ENCODE data around the gene PIP5K1C. TPM values are rescaled to one million over a fixed set of nuclear protein-coding genes. Genes with fewer than 3 reads are reported as not detected.

PIP5K1C gene
- total RNA-seq, 4 donors from 2014 or later, result 25.4 to 91.1 (median 36.4) TPM

GRCh38 chr19:3627351-3627723 lies 72.9 kb downstream of the PIP5K1C start:
- intact Hi-C loops (cut with DNase I; ENCODE audit: low total_unique reads) (no loop called here), in situ Hi-C loops (cut with MboI; ENCODE audit: low pct_ligation_motif_present in 1 of 4, low pct_unique_long_range_greater_than_20kb in 1 of 4, low sequenced_read_pairs in 3 of 4) (no loop called here)
- Histone ChIP-seq H3K36me3 (peaks cover 0 to 5% (median 2%) of the 10 kb centered on the region in 4 donors), H3K27ac (peak overlapping the region; percentile 86 to 96 (median 92)), H3K9me3 (no peaks in the 10 kb centered on the region), H3K4me1 (peaks cover 14 to 24% (median 17%) of the 10 kb centered on the region in 4 donors), H3K27me3 (no peaks in the 10 kb centered on the region), H3K4me3 (peak overlapping the region in 1 of 4 donors; percentile 19)
- TF ChIP-seq EP300 (IDR thresholded peaks at IDR 0.05; ENCODE audit: low read depth) (no peak), CTCF (IDR thresholded peaks at IDR 0.05) (no peak), POLR2A (IDR thresholded peaks at IDR 0.05) (no peak), POLR2AphosphoS5 (IDR thresholded peaks at IDR 0.05) (no peak)
- WGBS, 2 donors (ENCODE audit: low coverage in 1 of 2), result 10 to 50% methylated on average over 2 to 7 of the region's 7 CpGs
- no peak for DNase-seq

- peak within 1 kb of the TSS; percentile 91 to 99 (median 97) for H3K4me3 ChIP-seq
- no peak for TF ChIP-seq EP300 (IDR thresholded peaks at IDR 0.05; ENCODE audit: low read depth)
- no peak for TF ChIP-seq CTCF (IDR thresholded peaks at IDR 0.05)
- TF ChIP-seq POLR2A (IDR thresholded peaks at IDR 0.05), result peak; percentile 79
- TF ChIP-seq POLR2AphosphoS5 (IDR thresholded peaks at IDR 0.05), result peak; percentile 84 to 92 (median 91)
- no peaks in the 10 kb centered on the region for H3K27me3 ChIP-seq
- peak; percentile 99 for DNase-seq
- in situ Hi-C loops (cut with MboI; ENCODE audit: low pct_ligation_motif_present in 1 of 4, low pct_unique_long_range_greater_than_20kb in 1 of 4, low sequenced_read_pairs in 3 of 4), result no loop called here
- H3K27ac ChIP-seq, result peak within 1 kb of the TSS; percentile 86 to 96 (median 92)
- WGBS, 2 donors (ENCODE audit: low coverage in 1 of 2), result 1% methylated on average over 70 of the region's 80 CpGs; no CpG with 5 or more reads in 1 of the 2 donors
- peaks cover 14 to 24% (median 17%) of the 10 kb centered on the region in 4 donors for H3K4me1 ChIP-seq
- H3K36me3 ChIP-seq, result no peaks in the 10 kb centered on the region
- no peaks in the 10 kb centered on the region for H3K9me3 ChIP-seq
- intact Hi-C loops (cut with DNase I; ENCODE audit: low total_unique reads), result no loop called here
These were observed 73.6 kb downstream of the PIP5K1C start, which contains the start of gene CACTIN for GRCh38 chr19:3626473-3627350. TSS of gene CACTIN (minus strand) at chr19:3626790. CDS start at chr19:3626762, 28 bp downstream.

- Histone ChIP-seq H3K4me1 (peaks cover 14 to 24% (median 17%) of the 10 kb centered on the region in 4 donors), H3K4me3 (peak overlapping the region; percentile 91 to 99 (median 97)), H3K27ac (peak overlapping the region; percentile 86 to 96 (median 92)), H3K36me3 (no peaks in the 10 kb centered on the region), H3K27me3 (no peaks in the 10 kb centered on the region), H3K9me3 (no peaks in the 10 kb centered on the region)
- in situ Hi-C loops (cut with MboI; ENCODE audit: low pct_ligation_motif_present in 1 of 4, low pct_unique_long_range_greater_than_20kb in 1 of 4, low sequenced_read_pairs in 3 of 4) (no loop called here), intact Hi-C loops (cut with DNase I; ENCODE audit: low total_unique reads) (no loop called here)
- TF ChIP-seq POLR2A (IDR thresholded peaks at IDR 0.05), result no peak
- no peak for TF ChIP-seq EP300 (IDR thresholded peaks at IDR 0.05; ENCODE audit: low read depth)
- TF ChIP-seq POLR2AphosphoS5 (IDR thresholded peaks at IDR 0.05), result no peak
- no peak for TF ChIP-seq CTCF (IDR thresholded peaks at IDR 0.05)
- 2 to 5% methylated on average over 7 to 21 of the region's 21 CpGs for WGBS, 2 donors (ENCODE audit: low coverage in 1 of 2)
- DNase-seq, result no peak
These were observed 74.2 kb downstream of the PIP5K1C start for GRCh38 chr19:3625996-3626472.

DNA sequence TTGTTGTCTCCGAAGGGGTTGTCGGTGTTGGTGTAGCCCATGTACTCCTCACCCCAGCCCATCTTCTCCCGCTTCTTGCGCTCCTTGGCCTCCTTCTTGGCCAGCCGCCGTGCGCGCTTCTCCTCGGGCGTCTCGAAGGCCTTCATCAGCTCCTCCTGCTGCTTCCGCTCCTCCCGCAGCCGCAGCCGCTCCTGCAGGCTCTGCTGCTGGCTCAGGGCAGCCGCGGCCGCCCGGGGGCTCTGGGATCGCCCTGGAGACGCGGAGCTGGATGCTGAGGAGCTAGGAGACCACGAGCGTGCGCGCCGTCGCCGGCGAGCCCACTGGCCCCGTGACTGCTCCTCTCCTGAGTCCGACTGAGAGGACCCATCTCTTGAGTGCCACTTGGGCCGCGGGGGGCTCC lies 76.6 kb downstream of the PIP5K1C start:
- no peak for DNase-seq
- H3K27ac ChIP-seq, result no peak overlapping the region
- intact Hi-C loops (cut with DNase I; ENCODE audit: low total_unique reads) (loop anchor here (2.0 kb wide), 1 partner anchor 37 kb away; no protein-coding TSS in a partner anchor), in situ Hi-C loops (cut with MboI; ENCODE audit: low pct_ligation_motif_present in 1 of 4, low pct_unique_long_range_greater_than_20kb in 1 of 4, low sequenced_read_pairs in 3 of 4) (no loop called here)
- H3K27me3 ChIP-seq, result no peaks in the 10 kb centered on the region
- WGBS, 2 donors (ENCODE audit: low coverage in 1 of 2), result 96 to 100% methylated on average over 2 to 34 of the region's 34 CpGs
- H3K9me3 ChIP-seq, result no peaks in the 10 kb centered on the region
- TF ChIP-seq CTCF (IDR thresholded peaks at IDR 0.05) (no peak), POLR2A (IDR thresholded peaks at IDR 0.05) (no peak), EP300 (IDR thresholded peaks at IDR 0.05; ENCODE audit: low read depth) (no peak), POLR2AphosphoS5 (IDR thresholded peaks at IDR 0.05) (no peak)
- no peak overlapping the region for H3K4me3 ChIP-seq
- peaks cover 14 to 25% (median 17%) of the 10 kb centered on the region in 4 donors for H3K4me1 ChIP-seq
- no peaks in the 10 kb centered on the region for H3K36me3 ChIP-seq
